Stomach (tissue), 4 donors: ENCODE data around the gene SLC8A3.

Experiments used
- CTCF ChIP-seq, 7 experiments: fragments of 450-650 bp in 4 of 7; fragments of 200-600 bp in 3 of 7; sonication (generic) in 3 of 7; IDR thresholded peaks; one replicate each; pipeline ENCODE4 v1.5.1; 2016 to 2019; ENCODE audit warnings: antibody characterized with exemption in 7 of 7, control low read depth in 2 of 7, mild to moderate bottlenecking in 1 of 7
- EP300 ChIP-seq: sonication (generic); formaldehyde crosslinking; IDR thresholded peaks from one replicate; pipeline ENCODE4 v1.6.1; 2017; ENCODE audit warnings: antibody characterized with exemption
- POLR2A ChIP-seq, 4 donors: fragments of 450-650 bp; IDR thresholded peaks; one replicate each; pipeline ENCODE4 v1.6.1; 2016; ENCODE audit warnings: antibody characterized with exemption in 4 of 4, control low read depth in 2 of 4, mild to moderate bottlenecking in 1 of 4, moderate library complexity in 1 of 4
- POLR2AphosphoS5 ChIP-seq, 3 donors: sonication (generic); formaldehyde crosslinking; IDR thresholded peaks; one replicate each; pipeline ENCODE4 v1.6.1; 2016; ENCODE audit warnings: antibody characterized with exemption in 3 of 3

- TF ChIP-seq POLR2A (IDR thresholded peaks at IDR 0.05) = no peak
- TF ChIP-seq CTCF (IDR thresholded peaks at IDR 0.05) = no peak
- TF ChIP-seq POLR2AphosphoS5 (IDR thresholded peaks at IDR 0.05) = no peak
- no peak for TF ChIP-seq EP300
Observed at GRCh38 chr14:70032016-70032415, 156.7 kb downstream of the SLC8A3 start.
